ENCODE data around the gene PACRG. TPM values are rescaled to one million over a fixed set of nuclear protein-coding genes. Genes with fewer than 3 reads are reported as not detected.

Gene PACRG
- total and polyA plus RNA-seq, 2 donors (not counting 3 experiments of a cell fraction or from before 2014, with no cell fraction given) = 0.08 TPM; not detected in 1

DNA sequence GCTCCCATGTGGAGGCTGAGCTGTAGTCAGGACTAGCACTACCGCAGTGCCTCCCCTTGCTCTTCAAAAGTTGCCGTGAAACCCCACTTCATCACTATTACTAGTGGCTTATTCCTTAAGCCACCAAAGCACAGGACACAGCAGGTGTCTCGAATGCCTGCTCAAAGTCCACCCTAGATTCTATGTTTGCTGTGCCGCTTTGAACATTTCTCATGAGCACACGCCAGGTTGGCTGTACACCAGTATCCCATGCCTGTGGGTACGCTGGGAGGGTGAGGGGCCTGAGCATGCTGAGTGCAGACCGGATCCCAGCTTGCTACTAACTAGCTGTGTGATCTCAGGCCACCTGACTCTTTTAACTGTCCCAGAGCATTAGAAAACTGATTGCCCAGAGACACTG lies 350.9 kb downstream of the PACRG start:
- FAIRE-seq = no peak
- DNase-seq (ENCODE audit: low read depth, low spot score) = no peak
- H3K27me3 ChIP-seq (ENCODE audit: control insufficient read depth in 2 of 2, insufficient read depth in 2 of 2, low read length in 2 of 2) = no peaks in the 10 kb centered on the region

More for the DNA sequence above, 350.9 kb downstream of the PACRG start:
- no peaks in the 10 kb centered on the region for H3K79me2 ChIP-seq (ENCODE audit: control insufficient read depth, insufficient read depth, low read length)
- no TSS peak for BruUV-seq (replicated peaks)
- no peaks in the 10 kb centered on the region for H3K9me3 ChIP-seq (replicated peaks; ENCODE audit: control insufficient read depth, insufficient read depth, low read length)
- POLR2A ChIA-PET = no interaction called here
- dilution Hi-C loops (cut with MboI; ENCODE audit: extremely low pct_ligation_motif_present, low sequenced_read_pairs) = no loop called here
- H4K20me1 ChIP-seq (replicated peaks; ENCODE audit: control insufficient read depth, extremely low read depth, insufficient read depth, low read length) = no peaks in the 10 kb centered on the region
- H3K36me3 ChIP-seq (ENCODE audit: control insufficient read depth in 2 of 2, extremely low read depth in 1 of 2, insufficient read depth in 2 of 2, low read length in 2 of 2) = no peaks in the 10 kb centered on the region
- H3K4me1 ChIP-seq (ENCODE audit: control insufficient read depth, extremely low read depth, insufficient read depth, low read length) = no peaks in the 10 kb centered on the region
- no peak overlapping the region for H3K27ac ChIP-seq (ENCODE audit: insufficient read depth, low read depth, low read length)
- no peak overlapping the region for H3K9ac ChIP-seq (replicated peaks; ENCODE audit: extremely low read depth, insufficient read depth, low read length)
- CTCF ChIA-PET = no interaction called here
- no peaks in the 10 kb centered on the region for H3K9me1 ChIP-seq (replicated peaks; ENCODE audit: control insufficient read depth, extremely low read depth, insufficient read depth, low read length)
- TF ChIP-seq POLR2A (IDR thresholded peaks at IDR 0.05; ENCODE audit: low read depth, low read length) = no peak
- no peak for TF ChIP-seq POLR2AphosphoS5 (IDR thresholded peaks at IDR 0.05; ENCODE audit: insufficient read depth, low read depth, low read length)
- no peak for TF ChIP-seq JUN (IDR thresholded peaks at IDR 0.05; ENCODE audit: borderline replicate concordance, insufficient read depth, insufficient read length, low read depth)
- TF ChIP-seq, protein P1, sequence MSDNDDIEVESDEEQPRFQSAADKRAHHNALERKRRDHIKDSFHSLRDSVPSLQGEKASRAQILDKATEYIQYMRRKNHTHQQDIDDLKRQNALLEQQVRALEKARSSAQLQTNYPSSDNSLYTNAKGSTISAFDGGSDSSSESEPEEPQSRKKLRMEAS (IDR thresholded peaks at IDR 0.05; ENCODE audit: insufficient read depth, insufficient read length) = no peak
- no peak for TF ChIP-seq MYC (IDR thresholded peaks at IDR 0.05; ENCODE audit: low read depth, low read length)
- TF ChIP-seq, protein P2, sequence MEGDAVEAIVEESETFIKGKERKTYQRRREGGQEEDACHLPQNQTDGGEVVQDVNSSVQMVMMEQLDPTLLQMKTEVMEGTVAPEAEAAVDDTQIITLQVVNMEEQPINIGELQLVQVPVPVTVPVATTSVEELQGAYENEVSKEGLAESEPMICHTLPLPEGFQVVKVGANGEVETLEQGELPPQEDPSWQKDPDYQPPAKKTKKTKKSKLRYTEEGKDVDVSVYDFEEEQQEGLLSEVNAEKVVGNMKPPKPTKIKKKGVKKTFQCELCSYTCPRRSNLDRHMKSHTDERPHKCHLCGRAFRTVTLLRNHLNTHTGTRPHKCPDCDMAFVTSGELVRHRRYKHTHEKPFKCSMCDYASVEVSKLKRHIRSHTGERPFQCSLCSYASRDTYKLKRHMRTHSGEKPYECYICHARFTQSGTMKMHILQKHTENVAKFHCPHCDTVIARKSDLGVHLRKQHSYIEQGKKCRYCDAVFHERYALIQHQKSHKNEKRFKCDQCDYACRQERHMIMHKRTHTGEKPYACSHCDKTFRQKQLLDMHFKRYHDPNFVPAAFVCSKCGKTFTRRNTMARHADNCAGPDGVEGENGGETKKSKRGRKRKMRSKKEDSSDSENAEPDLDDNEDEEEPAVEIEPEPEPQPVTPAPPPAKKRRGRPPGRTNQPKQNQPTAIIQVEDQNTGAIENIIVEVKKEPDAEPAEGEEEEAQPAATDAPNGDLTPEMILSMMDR (IDR thresholded peaks at IDR 0.05; ENCODE audit: extremely low read depth in 1 of 2, insufficient read depth in 1 of 2, low read depth in 1 of 2, low read length in 2 of 2) = no peak
- no peak for TF ChIP-seq FOS (IDR thresholded peaks at IDR 0.05; ENCODE audit: borderline replicate concordance, insufficient read depth, low read length)
- TF ChIP-seq EZH2 (IDR thresholded peaks at IDR 0.05; ENCODE audit: borderline replicate concordance, low read depth, low read length, severe bottlenecking) = no peak
- TF ChIP-seq GATA2 (IDR thresholded peaks at IDR 0.05; ENCODE audit: insufficient read depth, insufficient read length, low read depth, low read length) = no peak
- H3K4me3 ChIP-seq (replicated peaks in 1 of 3; ENCODE audit: insufficient read depth in 1 of 3, low read depth in 1 of 3, low read length in 3 of 3) = no peak overlapping the region
- no peak overlapping the region for H2AFZ ChIP-seq (ENCODE audit: low read depth, low read length)
- H3K4me2 ChIP-seq (ENCODE audit: insufficient read depth, low read length) = no peak overlapping the region
- intact Hi-C loops (cut with micrococcal nuclease) = no loop called here
